ENCODE measurements around the gene GSX1.

GRCh38 chr13:27830010-27830409 is 37.7 kb downstream of the GSX1 start:
- TF ChIP-seq GATA2 (IDR thresholded peaks at IDR 0.05; ENCODE audit: low read depth, low read length) (no peak), GATA3 (IDR thresholded peaks at IDR 0.05; ENCODE audit: low read depth, low read length) (no peak)

Data from SH-SY5Y (cell line).